RWPE2 (cell line): ENCODE measurements around the gene GALK2.

Source experiments
- ATAC-seq: fragments of 200-7000 bp; cut with Tn5 transposase; 3 replicates; pipeline ENCODE4 v1.9.1; 2021; ENCODE audit warnings: low read depth
- DNase-seq: peaks from one replicate; pipeline ENCODE4 v3.0.0-alpha.2; 2020; ENCODE audit warnings: low spot score
- H3K27ac ChIP-seq: fragments of 450-650 bp; 2 replicates; pipeline ENCODE4 v1.5.1; 2017; ENCODE audit warnings: mild to moderate bottlenecking; ENCODE audit not compliant: poor library complexity, severe bottlenecking
- H3K27me3 ChIP-seq: fragments of 250-450 bp; sonication (Bioruptor Pico); 2 replicates; pipeline ENCODE4 v1.5.1; 2021; ENCODE audit warnings: mild to moderate bottlenecking, moderate library complexity; ENCODE audit not compliant: insufficient read depth, poor library complexity, severe bottlenecking
- H3K36me3 ChIP-seq: fragments of 250-450 bp; sonication (Bioruptor Pico); 2 replicates; pipeline ENCODE4 v1.5.1; 2020; ENCODE audit warnings: low read depth, mild to moderate bottlenecking, moderate library complexity
- H3K4me1 ChIP-seq: fragments of 250-450 bp; sonication (Bioruptor Pico); 2 replicates; pipeline ENCODE4 v1.5.1; 2021; ENCODE audit warnings: mild to moderate bottlenecking, moderate library complexity; ENCODE audit not compliant: insufficient read depth, poor library complexity, severe bottlenecking
- H3K4me3 ChIP-seq: fragments of 250-450 bp; sonication (Bioruptor Pico); 2 replicates; pipeline ENCODE4 v1.5.1; 2021; ENCODE audit warnings: mild to moderate bottlenecking, moderate library complexity; ENCODE audit not compliant: severe bottlenecking
- H3K9me3 ChIP-seq: fragments of 250-450 bp; sonication (Bioruptor Pico); 2 replicates; pipeline ENCODE4 v1.5.1; 2021; ENCODE audit warnings: mild to moderate bottlenecking, moderate library complexity; ENCODE audit not compliant: severe bottlenecking
- TF ChIP-seq, protein P1 (sequence below): fragments of 450-650 bp; IDR thresholded peaks from one replicate; pipeline ENCODE4 v1.5.1; 2017; ENCODE audit warnings: mild to moderate bottlenecking, moderate library complexity; ENCODE audit not compliant: poor library complexity, severe bottlenecking

GALK2 gene

DNA sequence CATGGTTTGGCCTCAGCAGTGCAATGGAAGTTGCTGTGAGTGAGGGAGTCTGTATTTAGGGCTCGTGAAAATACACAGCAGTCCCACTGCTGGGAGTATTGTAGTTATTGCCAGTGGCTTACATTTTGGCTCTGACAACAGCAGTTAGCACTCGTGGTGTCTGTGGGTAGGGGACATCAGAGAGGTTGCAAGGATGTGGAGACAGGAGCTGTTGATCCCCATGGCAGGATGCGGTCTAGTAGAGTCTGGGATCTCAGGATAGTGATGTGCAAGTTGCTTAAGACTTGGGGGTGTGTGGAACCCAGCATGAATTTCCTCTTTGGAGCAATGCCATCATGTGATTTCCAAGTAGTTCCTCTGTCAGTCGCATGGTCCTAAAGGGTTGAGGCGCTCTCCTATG is 59.9 kb downstream of the GALK2 start:
- Histone ChIP-seq H3K4me1 (no peaks in the 10 kb centered on the region), H3K27me3 (no peaks in the 10 kb centered on the region), H3K9me3 (no peaks in the 10 kb centered on the region), H3K27ac (no peak overlapping the region), H3K36me3 (no peaks in the 10 kb centered on the region), H3K4me3 (no peak overlapping the region)
- TF ChIP-seq, protein P1, sequence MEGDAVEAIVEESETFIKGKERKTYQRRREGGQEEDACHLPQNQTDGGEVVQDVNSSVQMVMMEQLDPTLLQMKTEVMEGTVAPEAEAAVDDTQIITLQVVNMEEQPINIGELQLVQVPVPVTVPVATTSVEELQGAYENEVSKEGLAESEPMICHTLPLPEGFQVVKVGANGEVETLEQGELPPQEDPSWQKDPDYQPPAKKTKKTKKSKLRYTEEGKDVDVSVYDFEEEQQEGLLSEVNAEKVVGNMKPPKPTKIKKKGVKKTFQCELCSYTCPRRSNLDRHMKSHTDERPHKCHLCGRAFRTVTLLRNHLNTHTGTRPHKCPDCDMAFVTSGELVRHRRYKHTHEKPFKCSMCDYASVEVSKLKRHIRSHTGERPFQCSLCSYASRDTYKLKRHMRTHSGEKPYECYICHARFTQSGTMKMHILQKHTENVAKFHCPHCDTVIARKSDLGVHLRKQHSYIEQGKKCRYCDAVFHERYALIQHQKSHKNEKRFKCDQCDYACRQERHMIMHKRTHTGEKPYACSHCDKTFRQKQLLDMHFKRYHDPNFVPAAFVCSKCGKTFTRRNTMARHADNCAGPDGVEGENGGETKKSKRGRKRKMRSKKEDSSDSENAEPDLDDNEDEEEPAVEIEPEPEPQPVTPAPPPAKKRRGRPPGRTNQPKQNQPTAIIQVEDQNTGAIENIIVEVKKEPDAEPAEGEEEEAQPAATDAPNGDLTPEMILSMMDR = no peak
- ATAC-seq (no peak), DNase-seq (no peak)

DNA sequence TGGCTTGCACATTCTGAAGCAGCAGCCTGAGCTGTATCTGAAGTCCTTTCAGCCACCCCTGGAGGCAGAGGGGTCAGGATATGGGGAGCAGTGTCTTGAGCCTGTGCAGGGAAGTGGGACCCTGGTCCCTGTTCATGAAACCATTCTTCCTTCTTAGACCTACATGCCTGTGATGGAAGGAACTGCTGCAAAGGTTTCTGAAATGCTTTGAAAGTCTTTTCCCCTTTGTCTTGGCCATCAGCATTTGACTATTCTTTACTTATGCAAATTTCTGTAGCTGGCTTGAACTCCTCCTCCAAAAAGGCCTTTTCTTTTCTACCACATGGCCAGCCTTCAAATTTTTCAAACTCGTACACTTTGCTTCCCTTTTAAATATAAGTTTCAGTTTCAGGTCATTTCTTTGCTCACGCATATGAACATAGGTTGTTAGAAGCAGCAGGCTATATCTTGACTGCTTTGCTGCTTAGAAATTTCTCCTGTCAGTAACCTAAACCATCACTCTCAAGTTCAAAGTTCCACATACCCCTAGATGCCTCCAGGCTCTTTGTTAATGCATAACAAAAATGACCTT is 62.3 kb downstream of the GALK2 start:
- no peak overlapping the region for H3K27ac ChIP-seq
- no peak overlapping the region for H3K4me3 ChIP-seq
- H3K4me1 ChIP-seq = no peaks in the 10 kb centered on the region
- TF ChIP-seq, protein P1 = no peak
- H3K27me3 ChIP-seq = no peaks in the 10 kb centered on the region
- DNase-seq (no peak), ATAC-seq (no peak)
- peaks cover 16% of the 10 kb centered on the region for H3K36me3 ChIP-seq
- H3K9me3 ChIP-seq = no peaks in the 10 kb centered on the region

- Histone ChIP-seq H3K27ac (no peak overlapping the region), H3K4me1 (no peaks in the 10 kb centered on the region), H3K27me3 (no peaks in the 10 kb centered on the region), H3K9me3 (no peaks in the 10 kb centered on the region), H3K36me3 (peaks cover 39% of the 10 kb centered on the region), H3K4me3 (no peak overlapping the region)
- DNase-seq = no peak
- TF ChIP-seq, protein P1 = peak; percentile 97
- ATAC-seq = peak; percentile 86
These were observed 65.5 kb downstream of the GALK2 start for GRCh38 chr15:49235446-49236124.

DNA sequence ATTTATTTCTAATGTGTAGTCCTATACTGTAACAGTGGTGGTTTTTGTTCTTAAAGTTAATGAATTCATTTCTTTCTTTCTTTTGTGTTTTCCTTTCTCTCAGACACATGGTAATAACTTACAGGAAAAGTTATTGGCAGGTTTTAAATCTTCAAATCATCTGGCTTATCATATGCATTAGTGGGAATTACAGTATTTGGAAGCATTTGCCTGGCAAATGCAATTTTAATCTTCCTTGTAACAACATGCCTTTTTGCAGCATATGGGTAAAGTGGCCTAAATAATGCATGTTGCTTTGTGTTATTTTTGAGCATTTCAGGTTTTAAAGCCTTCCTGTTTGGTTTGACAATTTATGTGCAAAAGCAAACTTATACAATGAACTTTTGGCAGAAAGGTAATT is 66.8 kb downstream of the GALK2 start:
- TF ChIP-seq, protein P1 = no peak
- Histone ChIP-seq H3K36me3 (peaks cover 39% of the 10 kb centered on the region), H3K27ac (no peak overlapping the region), H3K9me3 (no peaks in the 10 kb centered on the region), H3K4me3 (no peak overlapping the region), H3K4me1 (no peaks in the 10 kb centered on the region), H3K27me3 (no peaks in the 10 kb centered on the region)
- no peak for ATAC-seq
- no peak for DNase-seq

- TF ChIP-seq, protein P1 = no peak
- peaks cover 48% of the 10 kb centered on the region for H3K36me3 ChIP-seq
- H3K9me3 ChIP-seq = no peaks in the 10 kb centered on the region
- DNase-seq (no peak), ATAC-seq (no peak)
- no peaks in the 10 kb centered on the region for H3K27me3 ChIP-seq
- H3K4me1 ChIP-seq = no peaks in the 10 kb centered on the region
- no peak overlapping the region for H3K4me3 ChIP-seq
- no peak overlapping the region for H3K27ac ChIP-seq
These were observed 68.3 kb downstream of the GALK2 start for GRCh38 chr15:49238342-49238741.
